ENCODE measurements around the gene SPINK8. TPM values are rescaled to one million over a fixed set of nuclear protein-coding genes. Genes with fewer than 3 reads are reported as not detected.
"Not testable (repeated sequence)": the region's sequence is repeated elsewhere in the genome, so short reads cannot be mapped to it uniquely, and the experiment has no call there.

Gene SPINK8
- total RNA-seq = not detected

GRCh38 chr3:48333346-48334245 lies at the start of gene SPINK8:
Gene SPINK8 (minus strand): TSS chr3:48333661. CDS start chr3:48328341, 5,320 bp downstream.
- H3K36me3 ChIP-seq; H3K9me3 ChIP-seq; intact Hi-C loops (cut with DNase I); H3K27ac ChIP-seq; H3K4me3 ChIP-seq; DNase-seq: not testable (repeated sequence)
- peaks cover 0 to 24% (median 0%) of the 10 kb centered on the region in 3 donors for H3K4me1 ChIP-seq
- H3K27me3 ChIP-seq = peaks cover 0 to 17% (median 0%) of the 10 kb centered on the region in 4 donors
- WGBS, 2 donors = 66 to 70% methylated on average over 15 of the region's 15 CpGs

GRCh38 chr3:48372862-48373435 lies 39.5 kb upstream of the SPINK8 start:
- 75 to 90% methylated on average over 3 to 5 of the region's 5 CpGs for WGBS, 2 donors
- TF ChIP-seq, protein P1, sequence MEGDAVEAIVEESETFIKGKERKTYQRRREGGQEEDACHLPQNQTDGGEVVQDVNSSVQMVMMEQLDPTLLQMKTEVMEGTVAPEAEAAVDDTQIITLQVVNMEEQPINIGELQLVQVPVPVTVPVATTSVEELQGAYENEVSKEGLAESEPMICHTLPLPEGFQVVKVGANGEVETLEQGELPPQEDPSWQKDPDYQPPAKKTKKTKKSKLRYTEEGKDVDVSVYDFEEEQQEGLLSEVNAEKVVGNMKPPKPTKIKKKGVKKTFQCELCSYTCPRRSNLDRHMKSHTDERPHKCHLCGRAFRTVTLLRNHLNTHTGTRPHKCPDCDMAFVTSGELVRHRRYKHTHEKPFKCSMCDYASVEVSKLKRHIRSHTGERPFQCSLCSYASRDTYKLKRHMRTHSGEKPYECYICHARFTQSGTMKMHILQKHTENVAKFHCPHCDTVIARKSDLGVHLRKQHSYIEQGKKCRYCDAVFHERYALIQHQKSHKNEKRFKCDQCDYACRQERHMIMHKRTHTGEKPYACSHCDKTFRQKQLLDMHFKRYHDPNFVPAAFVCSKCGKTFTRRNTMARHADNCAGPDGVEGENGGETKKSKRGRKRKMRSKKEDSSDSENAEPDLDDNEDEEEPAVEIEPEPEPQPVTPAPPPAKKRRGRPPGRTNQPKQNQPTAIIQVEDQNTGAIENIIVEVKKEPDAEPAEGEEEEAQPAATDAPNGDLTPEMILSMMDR (IDR thresholded peaks at IDR 0.05) = no peak
- no peak for TF ChIP-seq POLR2A (IDR thresholded peaks at IDR 0.05)
- Histone ChIP-seq H3K4me3 (no peak overlapping the region), H3K27me3 (no peaks in the 10 kb centered on the region), H3K9me3 (no peaks in the 10 kb centered on the region), H3K4me1 (no peaks in the 10 kb centered on the region), H3K27ac (no peak overlapping the region), H3K36me3 (no peaks in the 10 kb centered on the region)
- no peak for DNase-seq
- intact Hi-C loops (cut with DNase I) = loop anchor here (10.0 kb wide), 1 partner anchor 88 kb away; no protein-coding TSS in a partner anchor

DNA sequence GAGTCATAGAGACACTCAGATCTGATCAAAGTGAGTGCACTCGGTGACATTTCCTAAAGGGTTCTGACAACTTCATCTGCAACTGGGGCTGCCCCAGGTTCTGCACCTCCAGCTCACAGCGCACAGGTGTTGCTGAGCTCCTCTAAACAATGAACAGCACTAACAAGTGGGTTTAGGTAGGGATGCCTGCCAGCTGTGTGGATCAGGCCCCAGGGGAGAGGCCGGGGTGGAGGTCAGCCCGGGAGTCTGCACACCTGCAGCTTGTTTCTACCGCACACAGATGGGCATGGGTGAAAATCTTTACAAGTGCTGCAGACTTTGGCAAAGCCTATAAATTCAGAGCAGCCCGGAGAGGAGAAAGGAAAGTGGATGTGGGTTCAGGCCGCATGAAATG lies 38.9 kb upstream of the SPINK8 start:
- intact Hi-C loops (cut with DNase I) = loop anchor here (10.0 kb wide), 1 partner anchor 88 kb away; no protein-coding TSS in a partner anchor
- no peak for DNase-seq
- no peak for TF ChIP-seq POLR2A (IDR thresholded peaks at IDR 0.05)
- 73 to 76% methylated on average over 4 of the region's 7 CpGs for WGBS, 2 donors
- Histone ChIP-seq H3K9me3 (no peaks in the 10 kb centered on the region), H3K36me3 (no peaks in the 10 kb centered on the region), H3K27ac (no peak overlapping the region), H3K27me3 (no peaks in the 10 kb centered on the region), H3K4me3 (no peak overlapping the region), H3K4me1 (no peaks in the 10 kb centered on the region)

DNA sequence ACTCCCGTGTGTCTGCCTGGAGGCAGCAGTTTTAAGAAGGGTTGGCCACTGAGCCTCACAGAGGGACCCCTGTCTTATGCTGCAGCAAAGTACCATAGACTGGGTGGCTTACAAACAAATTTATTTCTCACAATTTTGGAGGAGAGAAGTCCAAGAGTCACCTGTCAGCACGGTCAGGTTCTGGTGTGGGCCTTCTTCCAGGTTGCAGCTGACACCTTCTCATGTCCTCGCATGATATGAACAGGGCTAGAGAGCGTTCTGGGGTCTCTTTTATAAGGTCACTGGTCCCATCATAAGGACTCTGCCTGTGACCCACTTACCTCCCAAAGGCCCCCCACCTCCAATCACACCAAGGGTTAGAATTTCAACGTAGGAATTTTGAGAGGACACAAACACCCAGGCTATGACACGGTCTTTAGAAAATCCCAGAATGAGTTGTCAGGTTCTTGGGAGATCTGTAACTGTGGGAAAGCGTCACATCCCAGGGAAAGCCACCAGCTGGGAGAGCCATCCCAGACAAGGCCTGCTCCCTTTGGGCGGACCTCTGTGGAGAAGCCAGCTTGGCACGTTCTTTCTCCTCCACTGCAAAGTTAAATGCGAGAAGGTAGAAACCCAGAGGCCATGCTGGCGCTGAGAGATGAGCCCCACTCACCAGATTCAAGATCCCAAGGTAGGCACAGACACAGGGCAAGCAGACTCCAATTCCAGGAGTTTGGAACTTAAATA lies 38.4 kb upstream of the SPINK8 start, which contains the start of gene FBXW12:
FBXW12 (plus strand) TSS at position 569 of the 726 bp plus-strand sequence. CDS start 549 bp downstream, outside the sequence.
- intact Hi-C loops (cut with DNase I) = loop anchor here (10.0 kb wide), 1 partner anchor 87 kb away; no protein-coding TSS in a partner anchor
- no peaks in the 10 kb centered on the region for H3K9me3 ChIP-seq
- TF ChIP-seq POLR2A (IDR thresholded peaks at IDR 0.05) = no peak
- TF ChIP-seq, protein P1 (IDR thresholded peaks at IDR 0.05) = no peak
- no peak within 1 kb of the TSS for H3K27ac ChIP-seq
- H3K4me1 ChIP-seq = no peaks in the 10 kb centered on the region
- DNase-seq = no peak
- H3K36me3 ChIP-seq = no peaks in the 10 kb centered on the region
- no peaks in the 10 kb centered on the region for H3K27me3 ChIP-seq
- no peak within 1 kb of the TSS for H3K4me3 ChIP-seq
- 85 to 91% methylated on average over 9 to 10 of the region's 11 CpGs for WGBS, 2 donors

DNA sequence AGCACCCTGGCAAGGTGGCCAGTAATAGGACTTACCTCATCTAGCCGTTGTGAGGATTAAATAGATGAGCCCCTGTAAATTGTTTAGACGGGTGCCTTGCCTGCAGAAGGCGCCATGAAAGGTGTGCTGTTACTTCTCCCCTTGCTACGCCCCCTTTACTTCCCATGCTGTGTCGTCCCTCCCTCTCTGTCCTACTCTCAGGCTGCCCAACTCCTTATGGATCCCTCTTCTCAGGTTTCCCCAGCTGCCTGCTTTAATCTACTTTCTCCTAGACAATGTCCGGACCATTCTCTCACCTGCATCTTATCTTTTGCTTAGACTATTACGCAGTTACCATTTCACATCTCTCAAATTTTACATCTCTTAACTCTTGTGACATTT lies 36.9 kb upstream of the SPINK8 start:
- no peak overlapping the region for H3K27ac ChIP-seq
- whole genome bisulfite sequencing, 2 donors = 85 to 86% methylated on average over 7 of the region's 7 CpGs
- intact Hi-C loops (cut with DNase I) = loop anchor here (10.0 kb wide), 1 partner anchor 86 kb away; no protein-coding TSS in a partner anchor

More for the DNA sequence above, 36.9 kb upstream of the SPINK8 start:
- no peaks in the 10 kb centered on the region for H3K4me1 ChIP-seq
- no peaks in the 10 kb centered on the region for H3K27me3 ChIP-seq
- TF ChIP-seq, protein P1 (IDR thresholded peaks at IDR 0.05) = no peak
- no peak for TF ChIP-seq POLR2A (IDR thresholded peaks at IDR 0.05)
- no peaks in the 10 kb centered on the region for H3K9me3 ChIP-seq
- no peak overlapping the region for H3K4me3 ChIP-seq
- no peaks in the 10 kb centered on the region for H3K36me3 ChIP-seq
- DNase-seq = no peak
